Measurements from ENCODE around the gene ABCD1. TPM values are rescaled to one million over a fixed set of nuclear protein-coding genes. Genes with fewer than 3 reads are reported as not detected.
"Not testable (repeated sequence)": the region's sequence is repeated elsewhere in the genome, so short reads cannot be mapped to it uniquely, and the experiment has no call there.

The ABCD1 gene
- polyA plus RNA-seq, 4 donors = 10.1 to 37.3 (median 20.4) TPM

GRCh38 chrX:153692003-153692402, 32.7 kb upstream of the ABCD1 start:
- Histone ChIP-seq H3K27ac (ENCODE audit: low read depth in 1 of 3, low read length in 2 of 3) (no peak overlapping the region), H3K4me3 (ENCODE audit: low read depth in 1 of 3, low read length in 3 of 3) (no peak overlapping the region), H3K36me3 (ENCODE audit: control insufficient read depth in 3 of 3, insufficient read depth in 2 of 3, low read depth in 1 of 3, low read length in 3 of 3) (peaks cover 0 to 70% (median 0%) of the 10 kb centered on the region in 3 donors), H3K27me3 (ENCODE audit: control insufficient read depth in 3 of 3, insufficient read depth in 3 of 3, low read length in 3 of 3) (no peaks in the 10 kb centered on the region), H3K9me3 (ENCODE audit: control insufficient read depth in 2 of 2, insufficient read depth in 1 of 2, low read depth in 1 of 2, low read length in 1 of 2) (no peaks in the 10 kb centered on the region), H3K4me1 (ENCODE audit: control insufficient read depth in 3 of 3, insufficient read depth in 2 of 3, low read depth in 1 of 3, low read length in 2 of 3) (peaks cover 0 to 2% (median 0%) of the 10 kb centered on the region in 3 donors)
- FAIRE-seq (no peak), DNase-seq (no peak)
- WGBS, 3 donors = 51 to 69% (median 61%) methylated on average over 4 of the region's 4 CpGs

GRCh38 chrX:153692611-153693156, 32.0 kb upstream of the ABCD1 start:
- no peaks in the 10 kb centered on the region for H3K9me3 ChIP-seq (ENCODE audit: control insufficient read depth in 2 of 2, insufficient read depth in 1 of 2, low read depth in 1 of 2, low read length in 1 of 2)
- no peak overlapping the region for H3K4me3 ChIP-seq (ENCODE audit: low read depth in 1 of 3, low read length in 3 of 3)
- no peak for FAIRE-seq
- peaks cover 0 to 2% (median 0%) of the 10 kb centered on the region in 3 donors for H3K4me1 ChIP-seq (ENCODE audit: control insufficient read depth in 3 of 3, insufficient read depth in 2 of 3, low read depth in 1 of 3, low read length in 2 of 3)
- no peak for DNase-seq
- H3K36me3 ChIP-seq (ENCODE audit: control insufficient read depth in 3 of 3, insufficient read depth in 2 of 3, low read depth in 1 of 3, low read length in 3 of 3) = peaks cover 0 to 77% (median 0%) of the 10 kb centered on the region in 3 donors
- H3K27me3 ChIP-seq (ENCODE audit: control insufficient read depth in 3 of 3, insufficient read depth in 3 of 3, low read length in 3 of 3) = no peaks in the 10 kb centered on the region
- no peak overlapping the region for H3K27ac ChIP-seq (ENCODE audit: low read depth in 1 of 3, low read length in 2 of 3)
- 71 to 73% (median 73%) methylated on average over 20 to 24 of the region's 24 CpGs for WGBS, 3 donors

- Histone ChIP-seq H3K4me3 (ENCODE audit: low read depth in 1 of 3, low read length in 3 of 3) (no peak overlapping the region), H3K9me3 (ENCODE audit: control insufficient read depth in 2 of 2, insufficient read depth in 1 of 2, low read depth in 1 of 2, low read length in 1 of 2) (no peaks in the 10 kb centered on the region), H3K36me3 (ENCODE audit: control insufficient read depth in 3 of 3, insufficient read depth in 2 of 3, low read depth in 1 of 3, low read length in 3 of 3) (peaks cover 0 to 83% (median 0%) of the 10 kb centered on the region in 3 donors), H3K4me1 (ENCODE audit: control insufficient read depth in 3 of 3, insufficient read depth in 2 of 3, low read depth in 1 of 3, low read length in 2 of 3) (peaks cover 0 to 5% (median 0%) of the 10 kb centered on the region in 3 donors), H3K27ac (ENCODE audit: low read depth in 1 of 3, low read length in 2 of 3) (no peak overlapping the region), H3K27me3 (ENCODE audit: control insufficient read depth in 3 of 3, insufficient read depth in 3 of 3, low read length in 3 of 3) (no peaks in the 10 kb centered on the region)
- DNase-seq (no peak), FAIRE-seq (no peak)
- WGBS, 3 donors = 76 to 83% (median 81%) methylated on average over 17 to 31 of the region's 31 CpGs
Observed at GRCh38 chrX:153693216-153694086, 31.2 kb upstream of the ABCD1 start.

- H3K27ac ChIP-seq (ENCODE audit: low read depth in 1 of 3, low read length in 2 of 3) = not testable (repeated sequence)
Observed at GRCh38 chrX:153694256-153694655, 30.4 kb upstream of the ABCD1 start.

GRCh38 chrX:153694687-153695270, 29.9 kb upstream of the ABCD1 start:
- H3K27ac ChIP-seq (ENCODE audit: low read depth in 1 of 3, low read length in 2 of 3) = peak overlapping the region in 1 of 3 donors; percentile 37
- H3K4me1 ChIP-seq (ENCODE audit: control insufficient read depth in 3 of 3, insufficient read depth in 2 of 3, low read depth in 1 of 3, low read length in 2 of 3) = peaks cover 0 to 15% (median 0%) of the 10 kb centered on the region in 3 donors
- H3K9me3 ChIP-seq (ENCODE audit: control insufficient read depth in 2 of 2, insufficient read depth in 1 of 2, low read depth in 1 of 2, low read length in 1 of 2) = no peaks in the 10 kb centered on the region
- peaks cover 0 to 88% (median 0%) of the 10 kb centered on the region in 3 donors for H3K36me3 ChIP-seq (ENCODE audit: control insufficient read depth in 3 of 3, insufficient read depth in 2 of 3, low read depth in 1 of 3, low read length in 3 of 3)
- DNase-seq (peak in 1 of 2 donors; percentile 66), FAIRE-seq (no peak)
- H3K27me3 ChIP-seq (ENCODE audit: control insufficient read depth in 3 of 3, insufficient read depth in 3 of 3, low read length in 3 of 3) = no peaks in the 10 kb centered on the region
- no peak overlapping the region for H3K4me3 ChIP-seq (ENCODE audit: low read depth in 1 of 3, low read length in 3 of 3)
- WGBS, 3 donors = 37 to 69% (median 68%) methylated on average over 9 to 23 of the region's 23 CpGs

More at GRCh38 chrX:153694256-153694655, 30.4 kb upstream of the ABCD1 start:
- not testable (repeated sequence) for H3K27me3 ChIP-seq (ENCODE audit: control insufficient read depth in 3 of 3, insufficient read depth in 3 of 3, low read length in 3 of 3); H3K4me3 ChIP-seq (ENCODE audit: low read depth in 1 of 3, low read length in 3 of 3); H3K9me3 ChIP-seq (ENCODE audit: control insufficient read depth in 2 of 2, insufficient read depth in 1 of 2, low read depth in 1 of 2, low read length in 1 of 2); FAIRE-seq; DNase-seq
- H3K36me3 ChIP-seq (ENCODE audit: control insufficient read depth in 3 of 3, insufficient read depth in 2 of 3, low read depth in 1 of 3, low read length in 3 of 3) = peaks cover 0 to 91% (median 0%) of the 10 kb centered on the region in 3 donors
- peaks cover 0 to 10% (median 0%) of the 10 kb centered on the region in 3 donors for H3K4me1 ChIP-seq (ENCODE audit: control insufficient read depth in 3 of 3, insufficient read depth in 2 of 3, low read depth in 1 of 3, low read length in 2 of 3)
- WGBS, 3 donors = 84 to 88% (median 84%) methylated on average over 13 to 16 of the region's 16 CpGs

GRCh38 chrX:153696100-153696499, 28.6 kb upstream of the ABCD1 start:
- peaks cover 0 to 88% (median 0%) of the 10 kb centered on the region in 3 donors for H3K36me3 ChIP-seq (ENCODE audit: control insufficient read depth in 3 of 3, insufficient read depth in 2 of 3, low read depth in 1 of 3, low read length in 3 of 3)

GRCh38 chrX:153696538-153696937, 28.1 kb upstream of the ABCD1 start:
- Histone ChIP-seq H3K36me3 (ENCODE audit: control insufficient read depth in 3 of 3, insufficient read depth in 2 of 3, low read depth in 1 of 3, low read length in 3 of 3) (peaks cover 0 to 88% (median 0%) of the 10 kb centered on the region in 3 donors), H3K4me1 (ENCODE audit: control insufficient read depth in 3 of 3, insufficient read depth in 2 of 3, low read depth in 1 of 3, low read length in 2 of 3) (peaks cover 0 to 31% (median 0%) of the 10 kb centered on the region in 3 donors)
- not testable (repeated sequence) for DNase-seq; H3K27me3 ChIP-seq (ENCODE audit: control insufficient read depth in 3 of 3, insufficient read depth in 3 of 3, low read length in 3 of 3); FAIRE-seq; H3K4me3 ChIP-seq (ENCODE audit: low read depth in 1 of 3, low read length in 3 of 3); H3K27ac ChIP-seq (ENCODE audit: low read depth in 1 of 3, low read length in 2 of 3); H3K9me3 ChIP-seq (ENCODE audit: control insufficient read depth in 2 of 2, insufficient read depth in 1 of 2, low read depth in 1 of 2, low read length in 1 of 2)
- WGBS, 3 donors = 82 to 96% (median 86%) methylated on average over 9 to 10 of the region's 10 CpGs

More at GRCh38 chrX:153696100-153696499, 28.6 kb upstream of the ABCD1 start:
- DNase-seq = no peak
- H3K9me3 ChIP-seq (ENCODE audit: control insufficient read depth in 2 of 2, insufficient read depth in 1 of 2, low read depth in 1 of 2, low read length in 1 of 2) = no peaks in the 10 kb centered on the region
- no peak for FAIRE-seq
- WGBS, 3 donors = 82 to 91% (median 89%) methylated on average over 12 to 15 of the region's 15 CpGs
- H3K27ac ChIP-seq (ENCODE audit: low read depth in 1 of 3, low read length in 2 of 3) = no peak overlapping the region
- no peak overlapping the region for H3K4me3 ChIP-seq (ENCODE audit: low read depth in 1 of 3, low read length in 3 of 3)
- peaks cover 0 to 28% (median 0%) of the 10 kb centered on the region in 3 donors for H3K4me1 ChIP-seq (ENCODE audit: control insufficient read depth in 3 of 3, insufficient read depth in 2 of 3, low read depth in 1 of 3, low read length in 2 of 3)
- no peaks in the 10 kb centered on the region for H3K27me3 ChIP-seq (ENCODE audit: control insufficient read depth in 3 of 3, insufficient read depth in 3 of 3, low read length in 3 of 3)
